Gastroesophageal sphincter (tissue), 3 donors: ENCODE measurements around the gene TCAF1.

Source experiments
- CTCF ChIP-seq, 4 experiments: fragments of 200-600 bp in 2 of 4; fragments of 450-650 bp in 2 of 4; sonication (generic) in 1 of 4; IDR thresholded peaks; one replicate each; pipeline ENCODE4 v1.5.1; 2017 to 2019; ENCODE audit warnings: antibody characterized with exemption in 4 of 4, mild to moderate bottlenecking in 2 of 4, moderate library complexity in 2 of 4
- EP300 ChIP-seq: sonication (generic); formaldehyde crosslinking; IDR thresholded peaks from one replicate; pipeline ENCODE4 v1.6.1; 2017; ENCODE audit warnings: antibody characterized with exemption, mild to moderate bottlenecking

GRCh38 chr7:143896667-143897066 is 5.3 kb downstream of the TCAF1 start:
- TF ChIP-seq EP300: no peak
- no peak for TF ChIP-seq CTCF (IDR thresholded peaks at IDR 0.05)
